GM23338 (cell line): ENCODE data around the gene NOTCH1. TPM values are rescaled to one million over a fixed set of nuclear protein-coding genes. Genes with fewer than 3 reads are reported as not detected.

ENCODE experiments used
- ATAC-seq: fragments of 200-7000 bp; cut with Tn5 transposase; 3 replicates; pipeline ENCODE4 v1.9.1; 2020
- DNase-seq: peaks from one replicate; pipeline ENCODE4 v3.0.0-alpha.2; 2015; ENCODE audit warnings: low spot score
- H2AFZ ChIP-seq: fragments of 200-600 bp; sonication (generic); 2 replicates; pipeline ENCODE4 v1.8.0; 2016; ENCODE audit warnings: antibody characterized with exemption, mild to moderate bottlenecking, moderate library complexity
- H3F3A ChIP-seq: fragments of 200-600 bp; sonication (generic); replicated peaks from 2 replicates; pipeline ENCODE4 v1.8.0; 2017; ENCODE audit warnings: antibody characterized with exemption, mixed run types, low read depth
- H3K27ac ChIP-seq: fragments of 200-600 bp; sonication (generic); 2 replicates; pipeline ENCODE4 v1.6.1; 2016; ENCODE audit warnings: low read depth
- H3K27me3 ChIP-seq: fragments of 200-600 bp; sonication (generic); 2 replicates; pipeline ENCODE4 v1.8.0; 2016; ENCODE audit warnings: mild to moderate bottlenecking, mixed run types, moderate library complexity; ENCODE audit not compliant: insufficient read depth
- H3K36me3 ChIP-seq: fragments of 200-600 bp; sonication (generic); 2 replicates; pipeline ENCODE4 v1.8.0; 2016; ENCODE audit warnings: mild to moderate bottlenecking; ENCODE audit not compliant: insufficient read depth
- H3K4me1 ChIP-seq: fragments of 200-600 bp; sonication (generic); 2 replicates; pipeline ENCODE4 v1.8.0; 2016; ENCODE audit warnings: mild to moderate bottlenecking, moderate library complexity; ENCODE audit not compliant: insufficient read depth
- H3K4me2 ChIP-seq: fragments of 200-600 bp; sonication (generic); 2 replicates; pipeline ENCODE4 v1.7.1; 2017; ENCODE audit warnings: mixed run types
- H3K4me3 ChIP-seq: fragments of 200-600 bp; sonication (generic); 2 replicates; pipeline ENCODE4 v1.6.1; 2016; ENCODE audit warnings: mixed run types
- H3K79me2 ChIP-seq: fragments of 200-600 bp; sonication (generic); replicated peaks from 2 replicates; pipeline ENCODE4 v1.8.0; 2017; ENCODE audit warnings: mild to moderate bottlenecking; ENCODE audit not compliant: insufficient read depth
- H3K9me2 ChIP-seq: fragments of 200-600 bp; sonication (generic); 2 replicates; pipeline ENCODE4 v1.8.0; 2017; ENCODE audit not compliant: insufficient read depth
- H4K20me1 ChIP-seq: fragments of 200-600 bp; sonication (generic); replicated peaks from 2 replicates; pipeline ENCODE4 v1.8.0; 2017; ENCODE audit warnings: mild to moderate bottlenecking; ENCODE audit not compliant: insufficient read depth
- H3K27ac Mint-ChIP-seq: 2 replicates; pipeline ENCODE4 v1.8.0; 2020; ENCODE audit warnings: inconsistent platforms, mild to moderate bottlenecking, moderate library complexity, mixed read lengths
- H3K27me3 Mint-ChIP-seq: 3 replicates; pipeline ENCODE4 v1.8.0; 2022; ENCODE audit warnings: low read depth, mild to moderate bottlenecking, moderate library complexity, mixed read lengths, inconsistent platforms; ENCODE audit not compliant: insufficient read depth, poor library complexity
- H3K36me3 Mint-ChIP-seq: 3 replicates; pipeline ENCODE4 v1.8.0; 2021; ENCODE audit warnings: low read depth, mild to moderate bottlenecking, inconsistent platforms, moderate library complexity, mixed read lengths
- H3K4me1 Mint-ChIP-seq: 3 replicates; pipeline ENCODE4 v1.8.0; 2020; ENCODE audit warnings: mild to moderate bottlenecking, inconsistent platforms, mixed read lengths
- H3K4me3 Mint-ChIP-seq: 3 replicates; pipeline ENCODE4 v1.8.0; 2021; ENCODE audit warnings: moderate library complexity, mild to moderate bottlenecking, inconsistent platforms, mixed read lengths
- H3K9me3 Mint-ChIP-seq: 3 replicates; pipeline ENCODE4 v1.8.0; 2020; ENCODE audit warnings: moderate library complexity, mild to moderate bottlenecking, inconsistent platforms, mixed read lengths
- CREB1 ChIP-seq: fragments of 250-450 bp; sonication (Bioruptor Pico); IDR thresholded peaks from 2 replicates; pipeline ENCODE4 v1.5.0; 2020; ENCODE audit warnings: low read depth, mild to moderate bottlenecking, moderate library complexity
- CTCF ChIP-seq, 2 experiments: fragments of 200-600 bp in 1 of 2; sonication (generic) in 1 of 2; conservative IDR thresholded peaks; 2 replicates each; pipeline versions ENCODE4 v1.5.1 to v1.6.1; 2016 to 2017; ENCODE audit warnings: antibody characterized with exemption in 2 of 2, low read depth in 2 of 2, mild to moderate bottlenecking in 2 of 2, moderate library complexity in 1 of 2
- ETS1 ChIP-seq: IDR thresholded peaks from 2 replicates; pipeline ENCODE4 v1.6.1; 2016; ENCODE audit warnings: antibody characterized with exemption
- EZH2 ChIP-seq: fragments of 200-600 bp; sonication (generic); IDR thresholded peaks from one replicate; pipeline ENCODE4 v1.8.0; 2017; ENCODE audit warnings: antibody characterized with exemption, mild to moderate bottlenecking, low read depth; ENCODE audit not compliant: unreplicated experiment
- EZH2phosphoT487 ChIP-seq: fragments of 200-600 bp; sonication (generic); IDR thresholded peaks from one replicate; pipeline ENCODE4 v1.8.1; 2018; ENCODE audit warnings: antibody characterized with exemption; ENCODE audit not compliant: unreplicated experiment
- JUNB ChIP-seq: IDR thresholded peaks from one replicate; pipeline ENCODE4 v1.6.1; 2016; ENCODE audit warnings: antibody characterized with exemption; ENCODE audit not compliant: unreplicated experiment
- NANOG ChIP-seq: IDR thresholded peaks from 2 replicates; pipeline ENCODE4 v1.6.1; 2016; ENCODE audit warnings: antibody characterized with exemption, borderline replicate concordance
- POLR2AphosphoS5 ChIP-seq: IDR thresholded peaks from 2 replicates; pipeline ENCODE4 v1.6.1; 2016; ENCODE audit warnings: antibody characterized with exemption, low read depth
- STAT1 ChIP-seq: IDR thresholded peaks from one replicate; pipeline ENCODE4 v1.6.1; 2016; ENCODE audit warnings: antibody characterized with exemption; ENCODE audit not compliant: unreplicated experiment
- ZNF114 ChIP-seq: fragments of 250-450 bp; sonication (Bioruptor Pico); IDR thresholded peaks from 2 replicates; pipeline ENCODE4 v1.5.0; 2020; ENCODE audit warnings: mild to moderate bottlenecking, moderate library complexity
- ZNF331 ChIP-seq: fragments of 250-450 bp; sonication (Bioruptor Pico); IDR thresholded peaks from 2 replicates; pipeline ENCODE4 v1.5.0; 2020; ENCODE audit warnings: low read depth, mild to moderate bottlenecking, moderate library complexity
- ZNF462 ChIP-seq: fragments of 250-450 bp; sonication (Bioruptor Pico); IDR thresholded peaks from 2 replicates; pipeline ENCODE4 v1.5.0; 2020; ENCODE audit warnings: mild to moderate bottlenecking, moderate library complexity
- polyA plus RNA-seq: library from polyadenylated mRNA; unstranded; fragments of >200 nt; fragmentation: Nextera tagmentation; extraction: Ambion mirVana; gene quantifications from 2 replicates; pipeline ENCODE4 v1.2.1, GENCODE V29; 2016
- total RNA-seq: library from RNA; depleted of rRNA; stranded (reverse); fragments of >200 nt; shearing (Covaris generic); gene quantifications from 2 replicates; pipeline ENCODE4 v1.2.3, GENCODE V29; 2014
- TF ChIP-seq, protein P1 (sequence below): IDR thresholded peaks from one replicate; pipeline ENCODE4 v1.6.1; 2018; ENCODE audit warnings: antibody characterized with exemption; ENCODE audit not compliant: unreplicated experiment

NOTCH1 gene
- total and polyA plus RNA-seq, 2 experiments from 2014 or later, result 9.9 to 97.2 TPM

GRCh38 chr9:136592666-136593065, 46.8 kb upstream of the NOTCH1 start:
- peaks cover 15% of the 10 kb centered on the region for H3K27me3 Mint-ChIP-seq
- Histone ChIP-seq H3K27me3 (no peaks in the 10 kb centered on the region), H3K79me2 (no peaks in the 10 kb centered on the region), H3K4me3 (no peak overlapping the region), H3F3A (0 out of 2 replicates have a peak, but pooled peaks cover 6% of the 10 kb centered on the region), H3K36me3 (no peaks in the 10 kb centered on the region), H3K9me2 (no peaks in the 10 kb centered on the region), H3K4me1 (peaks cover 7% of the 10 kb centered on the region), H3K27ac (no peak overlapping the region), H4K20me1 (no peaks in the 10 kb centered on the region), H2AFZ (no peak overlapping the region), H3K4me2 (no peak overlapping the region)
- no peak overlapping the region for H3K4me3 Mint-ChIP-seq
- TF ChIP-seq ETS1 (no peak), POLR2AphosphoS5 (no peak), CTCF (conservative IDR thresholded peaks at IDR 0.05; ENCODE audit: low read depth in 2 of 2) (no peak), EZH2phosphoT487 (no peak), STAT1 (no peak), ZNF114 (CRISPR knock-in tag) (no peak), EZH2 (no peak), JUNB (no peak), ZNF462 (CRISPR knock-in tag) (no peak), NANOG (no peak), CREB1 (CRISPR knock-in tag) (no peak), ZNF331 (no peak)
- TF ChIP-seq, protein P1, sequence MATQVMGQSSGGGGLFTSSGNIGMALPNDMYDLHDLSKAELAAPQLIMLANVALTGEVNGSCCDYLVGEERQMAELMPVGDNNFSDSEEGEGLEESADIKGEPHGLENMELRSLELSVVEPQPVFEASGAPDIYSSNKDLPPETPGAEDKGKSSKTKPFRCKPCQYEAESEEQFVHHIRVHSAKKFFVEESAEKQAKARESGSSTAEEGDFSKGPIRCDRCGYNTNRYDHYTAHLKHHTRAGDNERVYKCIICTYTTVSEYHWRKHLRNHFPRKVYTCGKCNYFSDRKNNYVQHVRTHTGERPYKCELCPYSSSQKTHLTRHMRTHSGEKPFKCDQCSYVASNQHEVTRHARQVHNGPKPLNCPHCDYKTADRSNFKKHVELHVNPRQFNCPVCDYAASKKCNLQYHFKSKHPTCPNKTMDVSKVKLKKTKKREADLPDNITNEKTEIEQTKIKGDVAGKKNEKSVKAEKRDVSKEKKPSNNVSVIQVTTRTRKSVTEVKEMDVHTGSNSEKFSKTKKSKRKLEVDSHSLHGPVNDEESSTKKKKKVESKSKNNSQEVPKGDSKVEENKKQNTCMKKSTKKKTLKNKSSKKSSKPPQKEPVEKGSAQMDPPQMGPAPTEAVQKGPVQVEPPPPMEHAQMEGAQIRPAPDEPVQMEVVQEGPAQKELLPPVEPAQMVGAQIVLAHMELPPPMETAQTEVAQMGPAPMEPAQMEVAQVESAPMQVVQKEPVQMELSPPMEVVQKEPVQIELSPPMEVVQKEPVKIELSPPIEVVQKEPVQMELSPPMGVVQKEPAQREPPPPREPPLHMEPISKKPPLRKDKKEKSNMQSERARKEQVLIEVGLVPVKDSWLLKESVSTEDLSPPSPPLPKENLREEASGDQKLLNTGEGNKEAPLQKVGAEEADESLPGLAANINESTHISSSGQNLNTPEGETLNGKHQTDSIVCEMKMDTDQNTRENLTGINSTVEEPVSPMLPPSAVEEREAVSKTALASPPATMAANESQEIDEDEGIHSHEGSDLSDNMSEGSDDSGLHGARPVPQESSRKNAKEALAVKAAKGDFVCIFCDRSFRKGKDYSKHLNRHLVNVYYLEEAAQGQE, result no peak
- H3K4me1 Mint-ChIP-seq, result peaks cover 21% of the 10 kb centered on the region
- DNase-seq (no peak), ATAC-seq (no peak)
- no peaks in the 10 kb centered on the region for H3K36me3 Mint-ChIP-seq
- no peak overlapping the region for H3K27ac Mint-ChIP-seq
- 0 out of 3 replicates have a peak, but pooled peaks cover 8% of the 10 kb centered on the region for H3K9me3 Mint-ChIP-seq
